Parathyroid adenoma (tissue), 2 donors: ENCODE data around the gene ACE.

Experiments used
- H2AFZ ChIP-seq: fragments of 300-600 bp; sonication (generic); one replicate; pipeline ENCODE4 v1.7.0; 2017; ENCODE audit warnings: antibody characterized with exemption, mild to moderate bottlenecking
- H3K27ac ChIP-seq: fragments of 300-600 bp; sonication (generic); one replicate; pipeline ENCODE4 v1.7.0; 2017
- H3K27me3 ChIP-seq: fragments of 300-600 bp; sonication (generic); one replicate; pipeline ENCODE4 v1.7.0; 2017; ENCODE audit warnings: low read length; ENCODE audit not compliant: control insufficient read depth, insufficient read depth
- H3K36me3 ChIP-seq: fragments of 300-600 bp; sonication (generic); one replicate; pipeline ENCODE4 v1.7.0; 2017; ENCODE audit warnings: low read length; ENCODE audit not compliant: control insufficient read depth, insufficient read depth
- H3K4me1 ChIP-seq: fragments of 300-600 bp; sonication (generic); one replicate; pipeline ENCODE4 v1.7.0; 2017; ENCODE audit warnings: control low read depth
- H3K4me2 ChIP-seq: fragments of 300-600 bp; sonication (generic); one replicate; pipeline ENCODE4 v1.7.0; 2017; ENCODE audit warnings: low read length
- H3K4me3 ChIP-seq: fragments of 300-600 bp; sonication (generic); one replicate; pipeline ENCODE4 v1.7.0; 2017; ENCODE audit warnings: low read depth, low read length
- H3K79me2 ChIP-seq: fragments of 300-600 bp; sonication (generic); one replicate; pipeline ENCODE4 v1.7.0; 2017; ENCODE audit warnings: control low read depth
- H3K9ac ChIP-seq: fragments of 300-600 bp; sonication (generic); one replicate; pipeline ENCODE4 v1.7.0; 2017; ENCODE audit warnings: mild to moderate bottlenecking
- H3K9me3 ChIP-seq: fragments of 300-600 bp; sonication (generic); one replicate; pipeline ENCODE4 v1.7.0; 2017; ENCODE audit warnings: low read length; ENCODE audit not compliant: control insufficient read depth
- TF ChIP-seq, protein P1 (sequence below): fragments of 300-600 bp; sonication (generic); IDR thresholded peaks from one replicate; pipeline ENCODE4 v1.7.0; 2017; ENCODE audit warnings: antibody characterized with exemption, mild to moderate bottlenecking
- donor health status: primary hyperparathyroidism.

Gene ACE

DNA sequence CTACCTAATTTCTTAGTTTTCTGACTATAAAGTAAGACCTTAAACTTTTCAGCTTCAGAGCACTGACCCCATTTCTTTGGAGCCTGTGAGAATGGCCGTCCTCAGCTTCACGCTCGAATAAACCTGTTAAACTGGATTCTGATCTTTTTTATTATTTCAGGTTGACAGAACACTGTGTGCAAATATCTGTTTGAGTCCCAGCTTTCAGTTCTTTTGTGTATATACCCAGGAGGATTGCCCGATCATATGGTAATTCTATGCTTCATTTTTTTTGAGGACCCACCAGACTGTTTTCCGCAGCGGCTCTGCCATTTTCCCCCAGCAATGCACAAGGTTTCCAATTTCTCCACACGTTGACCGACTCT is 26.5 kb downstream of the ACE start:
- Histone ChIP-seq H3K27ac (no peak overlapping the region), H2AFZ (no peak overlapping the region), H3K9me3 (no peaks in the 10 kb centered on the region), H3K79me2 (no peaks in the 10 kb centered on the region), H3K27me3 (no peaks in the 10 kb centered on the region), H3K4me1 (peaks cover 3% of the 10 kb centered on the region), H3K9ac (no peak overlapping the region), H3K4me3 (no peak overlapping the region), H3K4me2 (no peak overlapping the region), H3K36me3 (no peaks in the 10 kb centered on the region)
- TF ChIP-seq, protein P1, sequence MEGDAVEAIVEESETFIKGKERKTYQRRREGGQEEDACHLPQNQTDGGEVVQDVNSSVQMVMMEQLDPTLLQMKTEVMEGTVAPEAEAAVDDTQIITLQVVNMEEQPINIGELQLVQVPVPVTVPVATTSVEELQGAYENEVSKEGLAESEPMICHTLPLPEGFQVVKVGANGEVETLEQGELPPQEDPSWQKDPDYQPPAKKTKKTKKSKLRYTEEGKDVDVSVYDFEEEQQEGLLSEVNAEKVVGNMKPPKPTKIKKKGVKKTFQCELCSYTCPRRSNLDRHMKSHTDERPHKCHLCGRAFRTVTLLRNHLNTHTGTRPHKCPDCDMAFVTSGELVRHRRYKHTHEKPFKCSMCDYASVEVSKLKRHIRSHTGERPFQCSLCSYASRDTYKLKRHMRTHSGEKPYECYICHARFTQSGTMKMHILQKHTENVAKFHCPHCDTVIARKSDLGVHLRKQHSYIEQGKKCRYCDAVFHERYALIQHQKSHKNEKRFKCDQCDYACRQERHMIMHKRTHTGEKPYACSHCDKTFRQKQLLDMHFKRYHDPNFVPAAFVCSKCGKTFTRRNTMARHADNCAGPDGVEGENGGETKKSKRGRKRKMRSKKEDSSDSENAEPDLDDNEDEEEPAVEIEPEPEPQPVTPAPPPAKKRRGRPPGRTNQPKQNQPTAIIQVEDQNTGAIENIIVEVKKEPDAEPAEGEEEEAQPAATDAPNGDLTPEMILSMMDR = no peak

DNA sequence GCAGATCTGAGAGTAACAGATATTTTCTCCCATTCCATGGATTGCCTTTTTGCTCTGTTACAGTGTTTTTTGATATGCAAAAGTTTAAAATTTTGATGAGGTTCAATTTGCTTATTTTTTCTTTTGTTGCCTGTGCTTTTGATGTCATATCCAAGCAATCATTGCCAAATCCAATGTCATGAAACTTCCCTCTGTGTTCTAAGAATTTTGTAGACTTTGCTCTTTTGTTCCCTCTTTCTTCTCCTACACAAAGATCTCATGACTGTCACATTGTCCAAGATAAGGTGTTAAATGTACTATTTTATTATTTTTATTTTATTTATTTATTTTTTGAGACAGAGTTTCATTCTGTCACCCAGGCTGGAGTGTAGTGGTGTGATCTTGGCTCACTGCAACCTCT is 27.4 kb downstream of the ACE start:
- TF ChIP-seq, protein P1 = no peak
- H3K36me3 ChIP-seq = no peaks in the 10 kb centered on the region
- no peak overlapping the region for H3K9ac ChIP-seq
- H3K27ac ChIP-seq = no peak overlapping the region
- no peaks in the 10 kb centered on the region for H3K79me2 ChIP-seq
- H3K9me3 ChIP-seq = no peaks in the 10 kb centered on the region
- no peak overlapping the region for H3K4me3 ChIP-seq
- H2AFZ ChIP-seq = no peak overlapping the region
- no peaks in the 10 kb centered on the region for H3K27me3 ChIP-seq
- H3K4me2 ChIP-seq = no peak overlapping the region
- no peaks in the 10 kb centered on the region for H3K4me1 ChIP-seq

DNA sequence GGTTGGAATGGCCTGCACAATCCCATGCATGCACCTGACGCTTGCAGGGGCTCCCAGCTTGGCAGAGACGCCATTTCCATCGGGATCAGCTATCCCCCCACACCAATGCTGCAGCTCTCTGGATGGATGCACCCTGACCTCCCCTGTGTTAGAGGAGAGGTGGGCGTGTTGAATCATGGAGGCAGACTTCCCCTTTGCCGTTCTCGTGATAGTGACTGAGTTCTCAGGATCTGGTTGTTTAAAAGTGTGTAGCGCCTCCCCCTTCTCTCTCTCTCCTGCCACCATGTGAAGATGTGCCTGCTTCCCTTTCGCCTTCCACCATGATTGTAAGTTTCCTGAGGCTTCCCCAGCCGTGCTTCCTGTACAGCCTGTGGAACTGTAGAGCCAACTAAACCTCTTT is 28.5 kb downstream of the ACE start:
- Histone ChIP-seq H3K9me3 (no peaks in the 10 kb centered on the region), H3K4me3 (no peak overlapping the region), H3K4me1 (no peaks in the 10 kb centered on the region), H3K27ac (no peak overlapping the region), H2AFZ (no peak overlapping the region), H3K36me3 (no peaks in the 10 kb centered on the region), H3K79me2 (no peaks in the 10 kb centered on the region), H3K27me3 (no peaks in the 10 kb centered on the region), H3K9ac (no peak overlapping the region), H3K4me2 (no peak overlapping the region)
- TF ChIP-seq, protein P1 = no peak

DNA sequence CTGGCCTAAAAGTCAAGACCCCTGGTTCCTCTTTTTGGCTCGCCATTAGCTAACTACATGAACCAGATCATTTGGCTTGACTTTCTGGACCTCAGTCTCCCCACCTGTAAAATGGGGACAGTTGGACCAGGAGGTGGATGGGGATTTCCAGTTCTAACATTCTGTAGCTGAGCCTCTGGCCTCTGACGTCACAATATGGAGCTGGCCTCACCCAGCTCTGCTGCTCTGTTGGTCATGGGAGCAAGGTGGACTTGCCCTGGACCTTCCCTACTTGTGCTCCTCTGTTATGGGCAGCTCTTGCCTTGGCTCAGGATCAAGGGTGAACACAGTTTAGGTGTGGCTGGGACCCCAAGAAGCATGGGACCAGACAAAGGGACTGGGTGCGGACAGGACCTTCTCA is 29.8 kb downstream of the ACE start:
- H2AFZ ChIP-seq = no peak overlapping the region
- H3K27me3 ChIP-seq = no peaks in the 10 kb centered on the region
- H3K27ac ChIP-seq = no peak overlapping the region
- H3K79me2 ChIP-seq = no peaks in the 10 kb centered on the region
- H3K4me2 ChIP-seq = no peak overlapping the region
- H3K4me3 ChIP-seq = no peak overlapping the region
- no peaks in the 10 kb centered on the region for H3K4me1 ChIP-seq
- no peaks in the 10 kb centered on the region for H3K9me3 ChIP-seq
- no peaks in the 10 kb centered on the region for H3K36me3 ChIP-seq
- H3K9ac ChIP-seq = no peak overlapping the region
- TF ChIP-seq, protein P1 = no peak

DNA sequence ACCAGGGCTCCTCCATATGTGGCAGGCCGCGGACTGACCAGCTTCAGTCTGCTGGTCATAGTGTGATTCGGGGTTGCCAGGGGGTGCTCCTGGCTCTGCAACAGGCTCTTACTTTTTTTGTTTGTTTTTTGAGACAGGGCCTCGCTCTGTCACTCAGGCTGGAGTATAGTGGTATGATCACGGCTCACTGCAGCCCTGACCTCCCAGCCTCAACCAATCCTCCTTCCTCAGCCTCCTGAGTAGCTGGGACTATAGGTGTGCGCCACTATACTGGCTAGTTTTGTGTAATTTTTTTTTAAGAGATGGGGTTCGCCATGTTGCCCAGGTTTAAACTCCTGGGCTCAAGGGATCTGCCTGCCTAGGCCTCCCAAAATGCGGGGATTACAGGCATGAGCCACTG is 34.5 kb downstream of the ACE start:
- H3K79me2 ChIP-seq = no peaks in the 10 kb centered on the region
- TF ChIP-seq, protein P1 = no peak
- no peak overlapping the region for H3K9ac ChIP-seq
- no peaks in the 10 kb centered on the region for H3K27me3 ChIP-seq
- H3K36me3 ChIP-seq = no peaks in the 10 kb centered on the region
- H2AFZ ChIP-seq = no peak overlapping the region
- no peak overlapping the region for H3K4me3 ChIP-seq
- no peaks in the 10 kb centered on the region for H3K4me1 ChIP-seq
- H3K27ac ChIP-seq = no peak overlapping the region
- H3K4me2 ChIP-seq = no peak overlapping the region
- no peaks in the 10 kb centered on the region for H3K9me3 ChIP-seq
